ENCODE measurements around the gene HELZ. TPM values are rescaled to one million over a fixed set of nuclear protein-coding genes. Genes with fewer than 3 reads are reported as not detected.

HELZ gene
- total and polyA plus RNA-seq, 2 of the 8 experiments (the other 6 are each of a cell fraction or from before 2014, with no cell fraction given) = 10.0 to 48.7 TPM

GRCh38 chr17:67049025-67049739 lies 195.8 kb downstream of the HELZ start (continued):
- TF ChIP-seq CHD2 (IDR thresholded peaks at IDR 0.05; ENCODE audit: low read length) (no peak), NRF1 (IDR thresholded peaks at IDR 0.05; ENCODE audit: low read depth, low read length) (no peak), SUZ12 (IDR thresholded peaks at IDR 0.05; ENCODE audit: low read length) (no peak), CBX8 (IDR thresholded peaks at IDR 0.05; ENCODE audit: borderline replicate concordance, low read depth, low read length) (no peak), EGR1 (IDR thresholded peaks at IDR 0.05; ENCODE audit: borderline replicate concordance, low read depth, low read length) (no peak), HDAC2 (IDR thresholded peaks at IDR 0.05; ENCODE audit: borderline replicate concordance in 1 of 2, low read depth in 2 of 2, low read length in 2 of 2) (no peak), EP300 (IDR thresholded peaks at IDR 0.05; ENCODE audit: borderline replicate concordance in 1 of 2, low read depth in 2 of 2, low read length in 2 of 2) (no peak)
